Progenitor cell of endocrine pancreas (in vitro differentiated cells): ENCODE measurements around the gene POLD1. TPM values are rescaled to one million over a fixed set of nuclear protein-coding genes. Genes with fewer than 3 reads are reported as not detected.
A peak's percentile ranks its signal among the peaks of the same experiment; 100 is the strongest.

ENCODE experiments used
- DNase-seq: peaks from one replicate; pipeline ENCODE4 v3.0.0; 2021; ENCODE audit warnings: low spot score; ENCODE audit not compliant: unreplicated experiment
- H3K27ac Mint-ChIP-seq: 2 replicates; pipeline ENCODE4 v1.8.0; 2021; ENCODE audit warnings: mild to moderate bottlenecking, moderate library complexity, mixed read lengths
- H3K27me3 Mint-ChIP-seq: 2 replicates; pipeline ENCODE4 v1.8.0; 2021; ENCODE audit warnings: mixed read lengths
- H3K36me3 Mint-ChIP-seq: 2 replicates; pipeline ENCODE4 v1.8.0; 2022; ENCODE audit warnings: mixed read lengths; ENCODE audit not compliant: insufficient read depth
- H3K4me1 Mint-ChIP-seq: 2 replicates; pipeline ENCODE4 v1.8.0; 2021; ENCODE audit warnings: low read depth, mixed read lengths
- H3K4me3 Mint-ChIP-seq: 2 replicates; pipeline ENCODE4 v1.8.0; 2021; ENCODE audit warnings: low read depth, mild to moderate bottlenecking, moderate library complexity, mixed read lengths
- H3K9me3 Mint-ChIP-seq: 2 replicates; pipeline ENCODE4 v1.8.0; 2021; ENCODE audit warnings: low read depth, mixed read lengths
- total RNA-seq: library from RNA; stranded (reverse); gene quantifications from 2 replicates; pipeline ENCODE4 v1.2.1, GENCODE V29; 2021
- TF ChIP-seq, protein P1 (sequence below): fragments of 200-600 bp; sonication (generic); IDR thresholded peaks from one replicate; pipeline ENCODE4 v1.5.0; 2021; ENCODE audit warnings: antibody characterized with exemption, mild to moderate bottlenecking; ENCODE audit not compliant: unreplicated experiment

Gene POLD1
- total RNA-seq, 1 donor from 2014 or later, result 99.5 TPM

DNA sequence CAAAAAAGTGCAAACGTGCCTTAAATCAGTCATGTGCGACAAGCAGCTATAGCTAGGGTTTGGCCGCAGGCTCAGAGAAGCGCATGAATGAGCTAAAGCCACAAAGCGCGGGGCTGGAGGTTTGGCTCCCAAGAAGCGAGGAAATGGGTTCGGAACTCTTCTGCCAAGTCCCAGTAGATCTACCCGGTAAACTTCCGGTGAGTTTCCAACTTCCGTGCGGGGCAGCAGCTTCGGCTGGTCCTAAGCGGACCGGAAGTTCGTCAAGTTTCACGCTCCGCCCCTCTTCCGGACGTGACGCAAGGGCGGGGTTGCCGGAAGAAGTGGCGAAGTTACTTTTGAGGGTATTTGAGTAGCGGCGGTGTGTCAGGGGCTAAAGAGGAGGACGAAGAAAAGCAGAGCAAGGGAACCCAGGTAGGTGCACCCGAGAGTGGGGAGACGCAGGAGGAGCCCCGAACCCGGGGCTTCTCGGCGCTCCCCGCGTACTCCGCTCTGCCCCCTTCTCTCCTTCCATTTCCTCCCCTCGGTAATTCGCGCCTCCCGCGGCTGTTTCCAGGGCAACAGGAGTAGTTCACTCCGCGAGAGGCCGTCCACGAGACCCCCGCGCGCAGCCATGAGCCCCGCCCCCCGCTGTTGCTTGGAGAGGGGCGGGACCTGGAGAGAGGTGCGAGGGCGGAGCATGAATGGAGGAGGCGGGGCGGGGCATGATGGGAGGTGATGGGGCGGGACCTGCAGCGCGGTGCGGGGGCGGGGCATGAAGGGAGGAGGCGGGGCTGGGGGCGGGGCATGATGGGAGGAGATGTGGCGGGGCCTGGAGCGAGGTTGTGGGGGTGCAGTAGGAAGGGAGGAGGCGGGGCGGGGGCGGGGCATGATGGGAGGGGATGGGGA lies 7.7 kb upstream of the POLD1 start, which contains the start of gene NR1H2:
Gene NR1H2, plus strand, starts transcription at position 292 of the 885 bp plus-strand sequence. CDS start 1,149 bp downstream, outside the sequence.
- Mint-ChIP-seq H3K4me1 (peaks cover 2% of the 10 kb centered on the region), H3K9me3 (no peaks in the 10 kb centered on the region), H3K36me3 (peaks cover 20% of the 10 kb centered on the region), H3K27me3 (no peaks in the 10 kb centered on the region), H3K4me3 (peak within 1 kb of the TSS; percentile 100), H3K27ac (peak within 1 kb of the TSS; percentile 100)
- TF ChIP-seq, protein P1, sequence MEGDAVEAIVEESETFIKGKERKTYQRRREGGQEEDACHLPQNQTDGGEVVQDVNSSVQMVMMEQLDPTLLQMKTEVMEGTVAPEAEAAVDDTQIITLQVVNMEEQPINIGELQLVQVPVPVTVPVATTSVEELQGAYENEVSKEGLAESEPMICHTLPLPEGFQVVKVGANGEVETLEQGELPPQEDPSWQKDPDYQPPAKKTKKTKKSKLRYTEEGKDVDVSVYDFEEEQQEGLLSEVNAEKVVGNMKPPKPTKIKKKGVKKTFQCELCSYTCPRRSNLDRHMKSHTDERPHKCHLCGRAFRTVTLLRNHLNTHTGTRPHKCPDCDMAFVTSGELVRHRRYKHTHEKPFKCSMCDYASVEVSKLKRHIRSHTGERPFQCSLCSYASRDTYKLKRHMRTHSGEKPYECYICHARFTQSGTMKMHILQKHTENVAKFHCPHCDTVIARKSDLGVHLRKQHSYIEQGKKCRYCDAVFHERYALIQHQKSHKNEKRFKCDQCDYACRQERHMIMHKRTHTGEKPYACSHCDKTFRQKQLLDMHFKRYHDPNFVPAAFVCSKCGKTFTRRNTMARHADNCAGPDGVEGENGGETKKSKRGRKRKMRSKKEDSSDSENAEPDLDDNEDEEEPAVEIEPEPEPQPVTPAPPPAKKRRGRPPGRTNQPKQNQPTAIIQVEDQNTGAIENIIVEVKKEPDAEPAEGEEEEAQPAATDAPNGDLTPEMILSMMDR, result no peak
- DNase-seq, result peak; percentile 77

DNA sequence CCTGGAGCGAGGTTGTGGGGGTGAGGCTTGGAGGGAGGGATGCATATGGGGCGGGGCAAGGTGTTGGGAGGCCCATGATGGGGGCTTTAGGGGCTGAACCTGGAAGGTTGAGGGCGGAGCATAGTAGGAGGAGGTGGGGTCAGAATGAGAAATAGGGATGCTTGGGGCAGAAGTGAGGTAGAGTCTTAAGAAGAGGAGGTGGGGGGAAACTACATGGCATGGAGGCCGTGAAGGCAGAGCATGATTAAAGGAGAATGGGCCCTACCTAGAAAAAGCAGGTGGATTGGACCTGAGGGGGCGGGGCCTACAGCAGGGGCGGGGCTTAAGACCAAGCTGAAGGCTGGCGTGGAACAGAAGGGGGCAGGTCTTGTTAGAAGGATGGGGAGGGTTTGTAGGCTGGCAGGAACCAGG lies 7.1 kb upstream of the POLD1 start:
- Mint-ChIP-seq H3K27me3 (no peaks in the 10 kb centered on the region), H3K36me3 (peaks cover 21% of the 10 kb centered on the region), H3K9me3 (no peaks in the 10 kb centered on the region), H3K4me1 (peaks cover 2% of the 10 kb centered on the region), H3K27ac (no peak overlapping the region), H3K4me3 (peak overlapping the region; percentile 66)
- TF ChIP-seq, protein P1, result no peak
- no peak for DNase-seq

DNA sequence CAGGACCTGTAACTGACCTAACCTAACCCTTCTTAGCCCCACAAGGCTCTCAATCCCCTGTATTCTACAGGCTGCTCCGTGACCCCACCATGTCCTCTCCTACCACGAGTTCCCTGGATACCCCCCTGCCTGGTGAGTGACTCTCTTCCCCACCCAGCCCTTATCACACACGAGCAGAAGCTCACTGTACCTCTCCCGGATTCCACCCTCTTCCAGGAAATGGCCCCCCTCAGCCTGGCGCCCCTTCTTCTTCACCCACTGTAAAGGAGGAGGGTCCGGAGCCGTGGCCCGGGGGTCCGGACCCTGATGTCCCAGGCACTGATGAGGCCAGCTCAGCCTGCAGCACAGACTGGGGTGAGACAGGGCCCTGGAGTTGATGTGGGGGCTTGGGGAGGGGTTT lies 6.6 kb upstream of the POLD1 start:
- Mint-ChIP-seq H3K4me1 (peaks cover 2% of the 10 kb centered on the region), H3K27me3 (no peaks in the 10 kb centered on the region), H3K36me3 (peaks cover 21% of the 10 kb centered on the region), H3K4me3 (peak overlapping the region; percentile 66), H3K9me3 (no peaks in the 10 kb centered on the region), H3K27ac (no peak overlapping the region)
- DNase-seq, result no peak
- TF ChIP-seq, protein P1, result no peak

DNA sequence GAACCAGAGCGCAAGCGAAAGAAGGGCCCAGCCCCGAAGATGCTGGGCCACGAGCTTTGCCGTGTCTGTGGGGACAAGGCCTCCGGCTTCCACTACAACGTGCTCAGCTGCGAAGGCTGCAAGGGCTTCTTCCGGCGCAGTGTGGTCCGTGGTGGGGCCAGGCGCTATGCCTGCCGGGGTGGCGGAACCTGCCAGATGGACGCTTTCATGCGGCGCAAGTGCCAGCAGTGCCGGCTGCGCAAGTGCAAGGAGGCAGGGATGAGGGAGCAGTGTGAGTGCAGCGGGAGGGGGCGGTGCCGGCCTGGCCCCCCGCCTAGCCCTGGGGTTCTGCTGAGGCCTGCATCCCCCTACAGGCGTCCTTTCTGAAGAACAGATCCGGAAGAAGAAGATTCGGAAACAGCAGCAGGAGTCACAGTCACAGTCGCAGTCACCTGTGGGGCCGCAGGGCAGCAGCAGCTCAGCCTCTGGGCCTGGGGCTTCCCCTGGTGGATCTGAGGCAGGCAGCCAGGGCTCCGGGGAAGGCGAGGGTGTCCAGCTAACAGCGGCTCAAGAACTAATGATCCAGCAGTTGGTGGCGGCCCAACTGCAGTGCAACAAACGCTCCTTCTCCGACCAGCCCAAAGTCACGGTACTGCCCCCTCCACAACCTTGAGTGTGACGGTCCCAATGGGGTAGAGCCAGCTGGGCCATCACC lies 5.8 kb upstream of the POLD1 start:
- Mint-ChIP-seq H3K36me3 (peaks cover 21% of the 10 kb centered on the region), H3K4me3 (peak overlapping the region; percentile 61), H3K4me1 (peaks cover 3% of the 10 kb centered on the region), H3K27me3 (no peaks in the 10 kb centered on the region), H3K9me3 (no peaks in the 10 kb centered on the region), H3K27ac (no peak overlapping the region)
- TF ChIP-seq, protein P1, result no peak
- no peak for DNase-seq

DNA sequence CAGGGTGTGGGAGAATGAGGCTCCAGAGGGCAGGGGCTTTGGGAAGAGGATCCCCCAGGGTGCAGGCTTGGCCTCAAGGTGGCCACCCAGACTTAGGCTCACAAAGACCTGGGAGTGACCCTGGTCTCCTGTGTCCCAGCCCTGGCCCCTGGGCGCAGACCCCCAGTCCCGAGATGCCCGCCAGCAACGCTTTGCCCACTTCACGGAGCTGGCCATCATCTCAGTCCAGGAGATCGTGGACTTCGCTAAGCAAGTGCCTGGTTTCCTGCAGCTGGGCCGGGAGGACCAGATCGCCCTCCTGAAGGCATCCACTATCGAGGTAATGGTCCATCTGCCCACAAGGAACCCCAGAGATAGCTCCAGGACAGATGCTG lies 5.3 kb upstream of the POLD1 start:
- DNase-seq, result no peak
- Mint-ChIP-seq H3K27ac (no peak overlapping the region), H3K9me3 (no peaks in the 10 kb centered on the region), H3K4me3 (no peak overlapping the region), H3K27me3 (no peaks in the 10 kb centered on the region), H3K36me3 (peaks cover 21% of the 10 kb centered on the region), H3K4me1 (peaks cover 7% of the 10 kb centered on the region)
- TF ChIP-seq, protein P1, result no peak
